Measurements from ENCODE around the gene KBTBD2.
A peak's percentile ranks its signal among the peaks of the same experiment; 100 is the strongest.
"Not testable (repeated sequence)": the region's sequence is repeated elsewhere in the genome, so short reads cannot be mapped to it uniquely, and the experiment has no call there.

The KBTBD2 gene

DNA sequence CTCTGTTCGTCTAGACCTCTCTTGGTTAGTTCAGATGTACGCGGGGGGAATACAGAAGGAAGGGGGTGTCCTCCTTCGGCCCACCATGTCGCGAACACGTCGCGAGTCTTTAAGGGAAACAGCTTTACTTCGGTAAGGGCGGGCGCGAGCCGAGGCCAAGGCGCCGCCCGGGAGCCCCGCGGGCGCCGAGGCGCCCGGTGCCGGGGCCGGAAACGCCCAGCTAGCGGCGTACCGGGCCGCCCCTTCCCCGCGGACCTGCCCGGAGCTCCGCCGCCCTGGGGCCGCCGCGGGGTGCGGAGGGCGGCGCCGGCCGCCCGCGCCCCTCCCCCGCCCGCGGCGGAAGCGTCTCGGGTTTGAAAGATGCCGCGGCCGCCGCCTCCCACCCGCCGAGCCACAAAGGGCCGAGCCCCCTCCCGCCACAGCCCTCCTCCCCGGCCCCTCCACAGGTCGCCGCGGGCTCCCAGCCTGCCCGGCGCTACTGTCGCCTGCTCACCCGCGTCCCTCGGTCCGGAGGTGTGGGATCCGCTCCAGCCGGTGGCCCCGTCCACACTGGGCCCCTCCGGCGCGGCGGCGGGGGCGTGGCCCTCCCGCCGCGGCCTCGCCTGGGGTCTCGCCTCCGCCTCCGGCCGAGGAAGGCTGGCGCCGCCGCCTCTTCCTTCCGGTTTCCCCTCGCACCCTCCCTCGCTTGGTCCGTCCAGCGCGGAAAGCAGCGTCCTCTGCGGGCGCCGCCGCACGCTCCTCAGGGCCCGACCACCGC lies at the start of gene KBTBD2:
Gene KBTBD2, minus strand, starts transcription at position 718 of the 757 bp plus-strand sequence. CDS start 12,156 bp downstream, outside the sequence.
- Mint-ChIP-seq H3K27me3 (no peaks in the 10 kb centered on the region), H3K36me3 (no peaks in the 10 kb centered on the region), H3K27ac (peak within 1 kb of the TSS; percentile 99), H3K4me1 (peaks cover 60% of the 10 kb centered on the region), H3K9me3 (no peaks in the 10 kb centered on the region), H3K4me3 (peak within 1 kb of the TSS; percentile 96)

DNA sequence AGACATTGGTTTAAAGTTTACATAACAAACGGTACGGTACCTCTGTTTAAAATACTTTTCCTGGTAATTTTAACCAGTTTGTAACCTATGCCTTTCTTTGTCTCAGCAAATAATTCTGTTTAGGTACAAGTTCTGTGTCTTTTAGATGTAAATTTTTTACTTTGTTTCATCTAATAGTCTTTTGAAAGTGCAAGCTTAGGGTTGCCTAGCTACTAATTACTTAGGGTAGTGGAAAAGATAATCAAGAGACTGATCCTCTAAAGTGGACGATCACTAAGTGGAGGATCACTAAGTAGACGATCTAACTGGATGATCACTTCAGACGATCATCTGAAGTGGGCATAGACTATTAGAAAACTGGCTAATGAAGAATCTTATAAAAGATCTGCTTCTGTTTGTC lies 49.6 kb upstream of the KBTBD2 start:
- Mint-ChIP-seq H3K4me3 (peak overlapping the region; percentile 92), H3K36me3 (no peaks in the 10 kb centered on the region), H3K9me3 (no peaks in the 10 kb centered on the region), H3K27me3 (no peaks in the 10 kb centered on the region), H3K4me1 (peaks cover 20% of the 10 kb centered on the region), H3K27ac (no peak overlapping the region)

GRCh38 chr7:32937344-32938174 lies 46.0 kb upstream of the KBTBD2 start:
- Mint-ChIP-seq H3K36me3 (no peaks in the 10 kb centered on the region), H3K4me3 (no peak overlapping the region), H3K27me3 (no peaks in the 10 kb centered on the region), H3K4me1 (peaks cover 20% of the 10 kb centered on the region), H3K27ac (no peak overlapping the region), H3K9me3 (no peaks in the 10 kb centered on the region)

GRCh38 chr7:32936689-32937088 lies 45.1 kb upstream of the KBTBD2 start:
- no peak overlapping the region for H3K4me3 Mint-ChIP-seq
- no peaks in the 10 kb centered on the region for H3K36me3 Mint-ChIP-seq
- no peaks in the 10 kb centered on the region for H3K9me3 Mint-ChIP-seq
- H3K27me3 Mint-ChIP-seq: no peaks in the 10 kb centered on the region
- H3K27ac Mint-ChIP-seq: no peak overlapping the region
- peaks cover 13% of the 10 kb centered on the region for H3K4me1 Mint-ChIP-seq

DNA sequence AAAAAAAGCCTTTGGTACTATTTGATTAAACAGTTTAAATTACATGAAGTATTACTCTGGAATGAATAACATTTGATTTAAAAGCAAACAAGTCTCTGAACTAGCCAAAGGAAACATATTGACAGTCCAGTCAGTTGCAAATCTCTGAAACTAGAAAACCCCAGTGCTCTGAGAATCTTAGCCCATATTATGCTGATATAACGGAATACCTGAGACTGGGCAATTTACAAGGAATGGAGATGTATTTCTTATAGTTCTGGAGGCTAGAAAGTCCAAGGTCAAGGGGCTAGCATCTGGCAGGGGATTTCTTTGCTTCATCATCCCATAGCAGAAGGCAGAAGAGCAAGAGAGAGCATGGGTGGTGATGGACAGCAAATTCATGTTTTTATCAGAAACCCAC lies 44.0 kb upstream of the KBTBD2 start:
- Mint-ChIP-seq H3K36me3 (no peaks in the 10 kb centered on the region), H3K27ac (no peak overlapping the region), H3K4me3 (no peak overlapping the region), H3K27me3 (no peaks in the 10 kb centered on the region), H3K4me1 (peaks cover 5% of the 10 kb centered on the region), H3K9me3 (no peaks in the 10 kb centered on the region)

DNA sequence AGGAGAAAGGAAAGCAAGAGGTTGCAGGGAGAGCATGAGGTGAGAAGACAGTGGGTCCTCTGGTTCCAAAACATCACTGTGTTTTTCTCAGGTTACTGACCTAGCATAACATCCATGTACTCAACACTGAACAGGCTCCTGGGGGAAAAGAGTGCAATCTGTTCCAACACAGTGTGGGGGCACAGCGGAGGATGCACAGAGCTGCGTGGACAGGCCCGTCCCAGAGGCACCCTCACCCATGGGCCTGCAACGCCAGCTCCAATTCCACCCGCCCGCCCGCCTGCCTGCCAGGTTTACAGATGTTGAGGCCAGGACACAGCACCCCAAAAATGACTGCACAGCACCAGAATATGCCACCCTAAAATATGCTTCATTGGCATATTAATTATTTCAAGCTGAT lies 38.8 kb upstream of the KBTBD2 start:
- no peak overlapping the region for H3K27ac Mint-ChIP-seq

DNA sequence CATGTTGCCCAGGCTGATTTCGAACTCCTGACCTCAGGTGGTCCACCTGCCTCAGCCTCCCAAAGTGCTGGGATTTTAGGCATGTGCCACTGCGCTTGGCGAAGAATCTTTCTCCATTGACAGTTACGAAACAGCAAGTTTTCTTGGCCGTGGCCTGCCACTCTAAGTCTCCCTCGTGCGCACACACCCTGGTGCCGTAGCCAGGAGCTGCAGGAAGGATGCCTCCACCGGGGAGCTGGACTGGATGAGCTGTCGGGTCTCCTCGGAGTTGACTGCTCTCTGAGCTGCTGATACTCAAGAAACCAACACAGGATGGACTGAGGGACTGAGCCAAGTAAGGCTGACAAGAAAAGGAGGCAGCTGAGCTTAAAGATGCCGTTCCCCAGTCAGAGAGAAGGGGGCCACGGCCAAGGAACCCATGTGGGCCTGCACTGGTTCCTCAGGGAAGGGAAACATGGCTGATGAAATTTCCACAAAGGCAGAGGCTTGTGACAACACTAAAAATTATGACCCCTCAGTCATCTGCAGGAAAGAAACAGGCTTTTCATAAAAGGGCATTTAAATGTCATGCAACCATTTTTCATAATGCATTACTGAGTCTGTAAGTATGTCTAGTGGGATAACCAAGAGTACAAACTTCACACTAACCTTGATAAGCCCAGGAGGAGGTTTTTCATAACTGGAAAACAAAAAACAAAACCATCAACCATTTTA lies 38.0 kb upstream of the KBTBD2 start:
- Mint-ChIP-seq H3K4me3 (no peak overlapping the region), H3K4me1 (no peaks in the 10 kb centered on the region), H3K27ac (no peak overlapping the region), H3K27me3 (no peaks in the 10 kb centered on the region), H3K36me3 (peaks cover 1% of the 10 kb centered on the region), H3K9me3 (no peaks in the 10 kb centered on the region)

More for the DNA sequence above, 38.8 kb upstream of the KBTBD2 start:
- Mint-ChIP-seq H3K36me3 (peaks cover 1% of the 10 kb centered on the region), H3K27me3 (no peaks in the 10 kb centered on the region), H3K9me3 (no peaks in the 10 kb centered on the region), H3K4me1 (no peaks in the 10 kb centered on the region), H3K4me3 (no peak overlapping the region)

GRCh38 chr7:32928785-32929298 lies 37.3 kb upstream of the KBTBD2 start:
- Mint-ChIP-seq H3K36me3 (peaks cover 3% of the 10 kb centered on the region), H3K27me3 (no peaks in the 10 kb centered on the region), H3K9me3 (no peaks in the 10 kb centered on the region), H3K27ac (no peak overlapping the region), H3K4me3 (no peak overlapping the region), H3K4me1 (no peaks in the 10 kb centered on the region)

- H3K9me3 Mint-ChIP-seq: no peaks in the 10 kb centered on the region
- H3K27me3 Mint-ChIP-seq: no peaks in the 10 kb centered on the region
- H3K27ac Mint-ChIP-seq: peak overlapping the region; percentile 47
- H3K4me1 Mint-ChIP-seq: no peaks in the 10 kb centered on the region
- H3K4me3 Mint-ChIP-seq: no peak overlapping the region
- peaks cover 8% of the 10 kb centered on the region for H3K36me3 Mint-ChIP-seq
Observed at GRCh38 chr7:32921896-32922295, 30.3 kb upstream of the KBTBD2 start.

DNA sequence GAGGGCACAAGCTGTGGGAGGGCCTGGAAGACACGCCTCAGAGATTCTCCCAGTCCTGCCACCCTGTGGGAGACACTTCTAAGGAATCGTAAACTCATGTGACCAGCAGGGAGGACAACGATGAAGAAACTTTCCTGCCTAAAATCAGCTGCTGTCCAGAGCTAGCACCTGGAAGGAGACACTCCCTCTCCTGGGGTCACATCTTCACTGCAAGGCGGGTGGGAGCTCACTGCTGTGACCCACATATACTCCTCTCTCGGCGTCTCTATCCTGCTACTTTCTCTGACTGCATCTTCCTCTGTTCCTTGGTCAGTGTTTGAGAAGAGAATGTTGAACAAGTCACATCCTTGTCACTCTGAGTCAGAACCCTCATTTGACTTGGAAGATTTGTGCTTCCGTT lies 25.4 kb upstream of the KBTBD2 start:
- H3K27me3 Mint-ChIP-seq, H3K4me1 Mint-ChIP-seq, H3K27ac Mint-ChIP-seq, H3K4me3 Mint-ChIP-seq, H3K36me3 Mint-ChIP-seq, H3K9me3 Mint-ChIP-seq: not testable (repeated sequence)

DNA sequence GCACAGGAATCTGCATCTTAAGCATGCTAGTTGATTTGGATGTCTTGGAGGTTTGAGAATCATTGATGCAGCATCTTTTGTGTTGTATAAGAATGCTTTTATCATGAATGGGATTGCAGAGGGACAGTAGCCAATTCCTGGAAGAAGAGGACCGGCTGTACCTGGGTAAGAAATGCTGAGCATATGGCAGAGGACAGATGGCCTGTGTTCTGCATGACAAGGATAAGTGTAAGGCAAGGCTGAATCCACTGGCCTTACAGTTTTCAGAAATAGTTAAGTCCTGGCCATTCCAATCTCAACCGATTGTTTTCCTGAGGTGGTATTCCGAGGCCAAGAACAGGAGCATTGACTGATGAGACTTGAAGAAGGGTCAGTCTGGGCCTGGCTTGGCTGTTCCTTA lies 24.4 kb upstream of the KBTBD2 start:
- H3K27me3 Mint-ChIP-seq: no peaks in the 10 kb centered on the region
- peaks cover 6% of the 10 kb centered on the region for H3K36me3 Mint-ChIP-seq
- H3K9me3 Mint-ChIP-seq: no peaks in the 10 kb centered on the region
- peaks cover 6% of the 10 kb centered on the region for H3K4me1 Mint-ChIP-seq
- H3K27ac Mint-ChIP-seq: no peak overlapping the region
- H3K4me3 Mint-ChIP-seq: no peak overlapping the region

- no peak overlapping the region for H3K4me3 Mint-ChIP-seq
- no peaks in the 10 kb centered on the region for H3K27me3 Mint-ChIP-seq
- peaks cover 6% of the 10 kb centered on the region for H3K36me3 Mint-ChIP-seq
- peaks cover 6% of the 10 kb centered on the region for H3K4me1 Mint-ChIP-seq
- no peak overlapping the region for H3K27ac Mint-ChIP-seq
- H3K9me3 Mint-ChIP-seq: no peaks in the 10 kb centered on the region
Observed at GRCh38 chr7:32915041-32915536, 23.5 kb upstream of the KBTBD2 start.

DNA sequence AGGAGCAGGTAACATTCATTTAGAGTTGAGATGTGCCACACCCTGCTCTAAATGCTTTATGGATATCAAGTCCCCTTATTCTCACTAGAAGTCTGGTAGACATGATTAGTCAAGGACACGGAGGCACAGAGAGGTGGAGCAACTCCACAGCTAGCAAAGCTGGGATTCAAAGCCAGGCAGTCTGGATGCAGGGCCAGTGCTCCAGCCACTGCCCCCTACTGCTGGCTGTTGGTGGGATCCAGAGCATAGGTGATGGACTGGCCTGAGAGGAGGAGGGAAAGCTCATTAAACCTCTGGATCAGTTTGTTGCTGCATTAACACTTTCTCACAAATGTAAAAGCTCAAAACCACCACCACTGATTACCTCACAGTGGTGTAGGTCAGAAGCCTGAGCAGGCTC lies 22.6 kb upstream of the KBTBD2 start:
- no peaks in the 10 kb centered on the region for H3K27me3 Mint-ChIP-seq
- peaks cover 6% of the 10 kb centered on the region for H3K36me3 Mint-ChIP-seq
- H3K4me3 Mint-ChIP-seq: no peak overlapping the region
- H3K27ac Mint-ChIP-seq: no peak overlapping the region
- H3K9me3 Mint-ChIP-seq: no peaks in the 10 kb centered on the region
- H3K4me1 Mint-ChIP-seq: peaks cover 6% of the 10 kb centered on the region

GRCh38 chr7:32910195-32910594 lies 18.6 kb upstream of the KBTBD2 start:
- Mint-ChIP-seq H3K4me1 (peaks cover 4% of the 10 kb centered on the region), H3K36me3 (no peaks in the 10 kb centered on the region), H3K9me3 (no peaks in the 10 kb centered on the region), H3K27ac (no peak overlapping the region), H3K4me3 (no peak overlapping the region), H3K27me3 (no peaks in the 10 kb centered on the region)

DNA sequence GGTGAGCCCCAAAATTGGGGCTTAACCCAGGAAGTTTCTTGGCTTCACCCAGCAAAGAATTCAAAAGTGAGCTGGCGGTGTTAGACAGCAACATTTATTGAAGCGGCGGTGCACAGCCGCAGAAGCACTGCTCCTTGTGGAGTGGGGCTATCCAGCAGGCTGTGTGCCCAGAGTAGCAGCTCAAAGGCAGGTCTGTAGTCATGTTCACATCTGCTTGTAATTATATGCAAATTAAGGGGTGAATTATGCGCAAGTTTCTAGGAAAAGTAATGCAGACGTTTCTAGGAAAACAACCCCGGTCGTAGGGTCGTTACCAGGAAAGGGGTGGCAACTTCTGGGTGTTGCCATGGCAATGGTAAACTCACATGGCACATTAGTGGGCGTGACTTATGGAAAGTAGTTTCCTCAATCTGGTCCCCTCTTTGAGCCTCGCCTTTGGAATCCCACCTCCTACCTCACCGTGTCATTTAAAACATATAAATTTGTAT lies 13.7 kb upstream of the KBTBD2 start:
- no peaks in the 10 kb centered on the region for H3K9me3 Mint-ChIP-seq
- no peaks in the 10 kb centered on the region for H3K36me3 Mint-ChIP-seq
- H3K4me3 Mint-ChIP-seq: peak overlapping the region; percentile 79
- H3K27ac Mint-ChIP-seq: peak overlapping the region; percentile 83
- no peaks in the 10 kb centered on the region for H3K27me3 Mint-ChIP-seq
- peaks cover 13% of the 10 kb centered on the region for H3K4me1 Mint-ChIP-seq

Measured in activated naive CD4-positive, alpha-beta T cell treated with anti-CD3 and anti-CD28 coated beads, Interleukin-2, amount 50 U/mL, for 24 hours (primary cell).